Dedifferentiated amniotic fluid mesenchymal stem cell (primary cell): ENCODE data around the gene EIF2B2.
"Not testable (repeated sequence)": the region's sequence is repeated elsewhere in the genome, so short reads cannot be mapped to it uniquely, and the experiment has no call there.

Experiments used
- DNase-seq: peaks from one replicate; pipeline ENCODE4 v3.0.0-alpha.2; 2016; ENCODE audit errors: extremely low spot score

The EIF2B2 gene

DNA sequence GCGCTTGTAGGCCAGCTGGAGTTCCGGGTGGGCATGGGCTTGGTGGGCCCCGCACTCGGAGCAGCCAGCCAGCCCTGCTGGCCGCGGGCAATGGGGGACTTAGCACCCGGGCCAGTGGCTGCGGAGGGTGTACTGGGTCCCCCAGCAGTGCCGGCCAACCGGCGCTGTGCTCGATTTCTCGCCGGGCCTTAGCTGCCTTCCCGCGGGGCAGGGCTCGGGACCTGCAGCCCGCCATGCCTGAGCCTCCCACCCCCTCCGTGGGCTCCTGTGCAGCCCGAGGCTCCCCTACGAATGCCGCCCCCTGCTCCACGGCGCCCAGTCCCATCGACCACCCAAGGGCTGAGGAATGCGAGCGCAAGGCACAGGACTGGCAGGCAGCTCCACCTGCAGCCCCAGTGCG lies 8.5 kb upstream of the EIF2B2 start:
- not testable (repeated sequence) for DNase-seq

DNA sequence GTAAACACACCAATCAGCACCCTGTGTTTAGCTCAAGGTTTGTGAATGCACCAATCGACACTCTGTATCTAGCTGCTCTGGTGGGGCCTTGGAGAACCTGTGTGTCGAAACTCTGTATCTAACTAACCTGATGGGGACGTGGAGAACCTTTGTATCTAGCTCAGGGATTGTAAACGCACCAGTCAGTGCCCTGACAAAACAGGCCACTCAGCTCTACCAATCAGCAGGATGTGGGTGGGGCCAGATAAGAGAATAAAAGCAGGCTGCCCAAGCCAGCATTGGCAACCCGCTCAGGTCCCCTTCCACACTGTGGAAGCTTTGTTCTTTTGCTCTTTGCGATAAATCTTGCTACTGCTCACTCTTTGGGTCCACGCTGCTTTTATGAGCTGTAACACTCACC lies 6.9 kb upstream of the EIF2B2 start:
- DNase-seq = not testable (repeated sequence)

DNA sequence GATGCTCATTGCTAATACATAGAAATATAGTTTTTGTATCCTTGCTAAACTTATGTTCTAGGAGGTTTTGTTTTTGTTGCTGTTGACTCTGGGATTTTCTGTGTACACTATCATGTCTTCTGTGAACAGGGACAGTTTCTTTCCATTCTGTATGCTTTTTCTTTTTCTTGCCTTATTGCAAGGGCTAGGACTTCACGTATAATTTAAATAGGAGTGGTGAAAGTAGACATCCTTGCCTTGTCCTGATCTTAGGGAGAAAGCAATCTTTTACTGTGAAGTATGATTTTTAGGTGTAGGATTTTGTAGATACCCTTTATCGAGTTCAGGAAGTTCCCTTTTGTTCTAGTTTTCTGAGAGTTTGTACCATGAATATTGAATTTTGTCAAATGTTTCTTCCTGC lies 1.5 kb upstream of the EIF2B2 start:
- DNase-seq = no peak

DNA sequence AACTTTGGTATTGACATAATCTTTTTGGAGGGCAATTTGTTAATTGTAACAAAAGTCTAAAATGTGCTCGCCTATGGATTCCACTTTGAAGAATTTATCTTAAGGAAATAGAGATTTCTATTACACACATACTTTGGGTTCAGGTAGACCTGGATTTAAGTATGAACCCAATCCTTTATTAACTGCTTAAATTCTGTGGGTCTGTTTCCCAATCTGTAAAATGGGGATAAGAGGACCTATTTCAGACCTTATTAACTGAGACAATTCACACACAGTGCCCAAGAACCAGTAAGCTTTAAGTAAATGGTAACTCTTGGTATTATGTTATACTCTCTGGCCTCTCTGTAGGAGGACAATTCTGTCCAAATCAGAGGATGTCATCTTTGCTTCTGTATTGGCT lies 822 bp upstream of the EIF2B2 start:
- DNase-seq = no peak

DNA sequence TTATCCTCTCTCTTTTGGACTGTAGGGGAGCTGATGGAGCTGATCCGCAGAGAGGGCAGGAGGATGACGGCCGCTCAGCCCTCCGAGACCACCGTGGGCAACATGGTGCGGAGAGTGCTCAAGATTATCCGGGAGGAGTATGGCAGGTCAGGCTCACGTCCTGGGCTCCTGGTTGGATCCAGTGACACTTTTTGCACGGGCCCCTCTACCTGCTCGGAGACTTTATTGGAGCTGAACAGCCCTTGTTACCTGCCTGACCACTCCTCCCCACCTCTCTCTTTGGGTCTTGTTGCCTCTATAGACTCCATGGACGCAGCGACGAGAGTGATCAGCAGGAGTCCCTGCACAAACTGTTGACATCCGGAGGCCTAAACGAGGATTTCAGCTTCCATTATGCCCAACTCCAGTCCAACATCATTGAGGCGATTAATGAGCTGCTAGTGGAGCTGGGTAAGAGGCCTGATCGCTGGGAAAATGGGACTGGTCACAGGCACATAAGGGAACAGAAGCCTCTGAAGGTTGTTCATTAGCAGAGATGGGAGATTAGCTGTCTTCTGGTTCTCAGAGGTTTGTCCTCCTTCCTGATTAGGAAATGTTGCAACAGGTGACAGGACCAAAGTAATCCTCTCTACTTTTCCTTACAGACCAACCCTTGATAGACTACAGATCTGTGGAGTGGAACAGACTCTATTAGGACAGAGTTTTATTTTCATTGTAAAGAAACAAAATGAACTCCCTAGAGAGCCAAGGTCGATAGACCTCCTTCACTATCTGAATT lies 718 bp downstream of the EIF2B2 start:
- no peak for DNase-seq

DNA sequence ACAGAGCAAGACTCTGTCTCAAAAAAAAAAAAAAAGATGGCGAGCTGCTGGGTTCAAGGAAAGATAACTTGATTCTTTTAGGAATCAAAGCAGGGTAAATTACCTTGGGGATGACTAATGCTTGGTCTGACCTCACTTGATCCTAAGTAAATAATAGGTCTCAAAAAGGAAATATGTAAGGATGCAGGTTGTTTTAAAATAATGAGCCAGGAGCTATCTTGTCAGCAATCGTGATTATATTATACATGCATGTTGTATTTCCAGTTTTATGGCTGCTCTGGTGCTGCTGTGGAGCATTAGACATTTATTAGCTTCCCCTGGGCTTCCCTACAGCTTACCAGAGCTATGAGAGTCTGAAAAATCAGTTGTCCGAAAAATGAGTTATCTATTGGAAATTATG lies 2.6 kb downstream of the EIF2B2 start:
- DNase-seq = no peak

DNA sequence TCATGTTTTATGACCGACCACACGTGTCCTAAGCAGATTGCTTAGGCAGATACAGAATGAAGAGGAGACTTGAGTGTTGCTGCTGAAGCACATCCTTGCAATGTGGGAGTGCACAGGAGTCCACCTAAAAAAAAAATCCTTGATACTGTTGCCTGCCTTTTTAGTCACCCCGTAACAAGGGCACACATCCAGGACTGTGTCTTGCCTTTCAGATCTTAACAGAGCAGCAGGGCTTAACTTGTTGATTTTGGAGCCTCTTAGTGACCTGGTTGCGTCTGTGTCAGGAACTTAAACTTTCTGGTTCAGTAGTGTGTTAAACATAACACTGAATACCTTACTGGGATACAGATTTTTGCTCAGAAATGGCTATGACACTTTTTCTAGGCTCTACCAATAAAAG lies 6.5 kb downstream of the EIF2B2 start:
- DNase-seq = no peak

DNA sequence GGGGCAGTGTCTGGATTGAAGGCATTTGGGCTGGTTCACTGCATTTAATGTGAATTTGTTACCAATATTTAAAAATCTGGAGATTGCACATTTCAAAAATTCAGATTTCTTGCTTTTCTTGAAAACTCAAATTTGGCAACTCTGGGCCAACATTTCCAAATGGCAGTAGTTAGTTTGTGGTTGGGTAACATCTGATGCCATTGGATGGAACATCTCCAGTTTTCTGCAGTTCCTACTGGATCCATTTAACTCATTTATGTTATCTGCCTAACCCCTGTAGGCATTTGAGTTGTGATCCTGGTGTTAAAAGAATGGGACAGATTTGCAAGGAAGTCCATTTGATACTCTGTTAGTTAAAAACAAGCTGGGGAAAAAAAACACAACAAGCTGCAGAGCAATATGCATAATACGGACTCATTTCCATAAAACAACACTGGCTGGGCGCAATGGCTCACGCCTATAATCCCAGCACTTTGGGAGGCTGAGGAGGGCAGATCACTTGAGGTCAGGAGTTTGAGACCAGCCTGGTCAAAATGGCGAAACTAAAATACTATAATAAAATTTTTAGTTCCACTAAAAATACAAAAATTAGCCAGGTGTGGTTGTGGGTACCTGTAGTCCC lies 7.9 kb downstream of the EIF2B2 start:
- no peak for DNase-seq

DNA sequence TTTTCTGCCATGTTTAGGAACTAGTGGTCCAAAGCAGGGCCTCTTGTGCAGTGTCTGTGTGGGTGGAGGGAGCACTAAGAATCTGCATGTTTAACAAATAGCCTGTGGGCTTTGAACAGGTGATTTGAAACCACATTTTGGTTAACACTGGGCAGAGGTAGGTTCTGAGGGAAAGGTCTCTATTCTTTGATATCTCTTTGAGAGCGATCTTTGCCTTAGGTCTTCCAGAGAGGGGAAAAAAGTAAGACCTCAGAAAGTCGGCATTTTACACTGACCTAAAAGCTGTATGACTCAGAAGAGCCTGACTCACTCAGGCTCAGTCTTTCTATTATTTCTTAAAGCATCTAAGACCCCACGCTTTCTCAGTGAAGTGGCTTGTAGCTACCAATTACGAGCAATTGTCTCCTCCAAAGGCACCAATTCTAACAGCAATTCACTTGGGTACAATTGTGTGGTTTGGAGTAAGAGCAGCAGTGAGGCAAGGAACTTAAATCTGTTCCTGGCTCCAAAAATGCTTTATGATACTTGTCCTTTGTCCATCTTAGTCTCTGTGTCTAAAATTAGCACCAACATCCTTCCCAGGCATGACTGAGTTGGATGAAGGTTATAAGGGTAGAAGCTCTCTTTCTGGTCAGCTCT lies 8.8 kb downstream of the EIF2B2 start:
- no peak for DNase-seq

DNA sequence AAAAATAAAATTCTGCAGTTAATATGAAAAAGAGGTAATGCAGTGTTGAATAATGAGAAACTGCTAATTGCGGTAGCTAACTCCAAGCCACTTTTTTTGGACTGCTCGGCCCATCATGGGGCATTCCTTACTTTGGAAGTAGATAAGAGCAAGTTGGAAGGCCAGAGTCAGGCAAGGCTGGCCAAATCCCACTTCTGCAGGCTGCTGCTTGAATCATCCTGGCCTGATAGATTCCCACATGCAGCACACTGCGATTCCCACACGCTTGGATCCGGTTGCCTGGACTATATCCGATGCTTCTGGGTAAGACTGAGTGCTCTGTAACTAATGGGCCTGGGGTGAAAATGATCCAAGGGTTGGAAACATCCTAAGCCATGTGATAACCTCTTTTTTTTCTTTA lies 10.6 kb downstream of the EIF2B2 start:
- DNase-seq = no peak

DNA sequence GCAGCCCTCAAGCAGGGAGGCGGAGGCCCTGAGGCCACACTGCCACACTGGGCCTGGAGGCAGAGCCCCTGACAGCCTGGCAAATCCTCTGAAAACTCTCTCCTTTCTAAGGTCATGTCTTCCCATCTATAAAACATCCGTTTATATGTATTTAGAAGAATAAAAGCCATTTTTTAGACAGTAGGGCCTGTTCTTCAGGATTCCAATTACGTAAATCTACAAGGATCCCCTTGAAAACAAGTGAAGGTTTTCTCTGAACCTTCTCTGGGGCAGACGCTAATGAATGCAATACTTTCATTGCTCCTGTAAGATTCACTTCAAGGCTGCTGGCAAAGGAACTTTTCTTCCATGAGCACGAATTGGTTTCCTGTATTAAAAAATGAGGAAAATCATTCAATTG lies 12.8 kb downstream of the EIF2B2 start:
- no peak for DNase-seq

DNA sequence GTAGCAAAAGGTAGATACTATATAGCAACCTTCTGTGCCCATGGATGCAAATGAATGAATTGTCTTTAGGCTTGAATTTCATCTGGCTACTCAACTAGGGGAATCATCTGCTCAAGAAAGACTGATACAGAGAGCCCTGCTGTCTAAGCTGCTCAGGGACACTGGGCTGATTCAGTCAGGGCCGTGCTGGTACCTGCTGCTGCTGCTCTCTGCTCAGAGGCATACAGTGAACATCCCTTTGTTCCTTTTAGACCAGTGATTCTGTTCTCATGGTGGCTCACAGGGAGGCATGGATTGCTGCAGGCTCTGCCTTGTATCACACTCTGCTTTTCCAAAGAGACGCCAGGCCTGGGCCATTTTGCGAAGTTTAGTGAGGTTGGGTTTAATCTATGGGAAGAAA lies 14.1 kb downstream of the EIF2B2 start:
- no peak for DNase-seq

DNA sequence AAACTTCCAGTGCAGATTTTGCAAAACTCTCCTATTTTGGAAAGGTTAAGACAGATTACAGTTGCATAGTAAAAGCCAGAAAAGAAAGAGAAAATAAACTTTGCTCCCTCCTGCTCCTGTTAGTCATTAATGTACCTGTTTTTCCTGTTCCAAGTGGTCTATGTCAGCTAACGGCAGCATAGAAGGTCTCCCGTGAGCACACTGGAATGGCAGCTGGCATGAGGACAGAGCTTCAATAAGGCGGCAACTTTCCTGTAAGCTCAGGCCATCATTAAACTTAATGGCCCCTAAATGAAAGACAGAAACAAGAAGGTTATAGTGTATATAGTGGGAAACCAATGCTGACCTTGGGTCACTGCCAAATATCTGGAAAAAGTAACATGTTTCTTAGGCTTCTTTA lies 16.0 kb downstream of the EIF2B2 start:
- no peak for DNase-seq

DNA sequence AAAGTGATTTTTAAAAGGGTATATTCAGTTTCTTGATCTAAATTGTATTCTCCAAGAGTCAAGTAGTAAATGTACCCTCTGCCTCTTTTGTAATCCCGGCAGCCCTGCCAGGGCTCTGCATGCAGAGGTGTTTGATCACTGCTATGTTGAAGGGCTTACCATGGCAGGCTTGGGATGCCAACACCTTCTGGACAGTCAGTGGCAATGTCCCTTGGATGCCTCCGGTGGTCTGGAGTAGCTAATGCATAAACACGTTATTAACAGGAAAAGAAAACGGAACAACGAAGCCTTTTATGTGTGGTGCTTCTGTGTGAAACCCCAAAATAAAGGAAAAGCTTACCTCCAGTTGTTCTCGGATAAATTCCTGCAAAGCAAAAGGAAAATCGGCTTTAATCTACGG lies 19.9 kb downstream of the EIF2B2 start:
- DNase-seq = no peak

DNA sequence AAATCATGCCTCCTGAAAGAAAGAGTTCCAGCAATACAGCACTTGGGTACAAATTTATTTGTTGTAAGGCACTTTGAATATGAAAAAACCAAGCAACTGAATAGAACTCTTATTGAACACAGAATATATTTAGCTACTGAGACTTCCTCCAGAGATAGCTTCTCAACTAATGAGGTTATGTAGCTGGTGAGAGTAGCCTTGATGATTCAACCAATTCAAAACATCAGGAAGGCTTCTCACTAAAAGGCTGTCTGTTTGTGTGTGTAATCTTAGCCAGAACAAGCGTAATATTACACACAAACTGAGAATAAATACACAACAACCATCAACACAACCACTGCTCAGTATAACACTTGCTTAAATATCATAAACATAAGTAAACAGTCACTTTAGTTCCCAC lies 20.4 kb downstream of the EIF2B2 start:
- DNase-seq = no peak

DNA sequence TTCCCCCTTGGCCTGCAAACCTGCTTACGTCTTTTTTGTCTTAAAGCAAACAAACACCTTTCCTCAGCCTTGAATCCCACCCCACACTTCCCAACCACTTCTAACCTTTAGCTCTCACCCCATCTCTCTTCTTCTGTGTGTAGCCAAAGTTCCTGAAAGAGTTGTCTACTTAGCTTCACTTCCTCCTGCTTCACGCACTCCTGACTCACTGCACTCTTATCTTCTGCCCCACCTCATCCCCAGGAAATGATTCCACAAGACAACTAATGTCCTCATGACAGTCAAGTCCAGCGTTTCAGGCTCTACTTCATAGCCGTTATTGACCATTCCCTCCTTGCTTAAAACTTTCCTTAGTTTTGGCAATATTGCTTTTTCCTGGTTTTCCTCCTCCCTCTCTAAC lies 22.4 kb downstream of the EIF2B2 start:
- no peak for DNase-seq

DNA sequence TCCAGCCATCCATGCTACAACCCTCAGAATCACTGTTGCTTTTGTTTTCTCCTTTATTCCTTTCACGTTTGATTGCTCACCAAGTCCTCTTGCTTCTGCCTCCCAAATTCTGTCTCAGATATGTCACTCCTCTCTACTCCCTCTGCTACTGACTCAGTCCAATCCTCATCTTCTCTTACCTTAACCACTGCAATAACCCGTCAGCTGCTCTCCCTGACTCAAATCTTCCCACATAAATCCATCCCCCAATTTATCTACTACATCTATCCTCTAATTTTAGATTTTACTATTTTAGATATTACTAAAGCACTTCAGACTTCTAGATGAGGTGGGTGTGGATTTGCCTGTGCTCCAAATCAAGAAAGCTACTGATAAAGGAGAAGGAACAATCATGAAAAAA lies 23.2 kb downstream of the EIF2B2 start:
- DNase-seq = no peak

DNA sequence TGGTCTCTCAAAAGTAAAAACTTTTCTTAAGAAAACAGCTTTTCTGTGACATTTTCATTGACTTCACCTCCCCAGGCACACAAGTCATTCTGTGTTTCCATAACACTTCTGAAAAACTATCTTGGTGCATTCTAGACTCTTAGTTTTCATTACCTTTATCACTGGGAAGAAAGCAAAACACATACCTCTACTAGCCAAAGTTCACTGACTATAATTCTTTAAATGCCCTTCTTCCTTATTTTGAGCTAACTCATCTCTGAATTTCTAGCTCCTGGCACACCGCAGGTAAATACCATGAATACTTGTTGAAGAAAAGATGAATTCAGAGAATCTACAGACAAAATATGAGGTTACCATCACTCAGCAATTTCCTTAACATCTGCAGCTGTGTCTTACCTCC lies 27.4 kb downstream of the EIF2B2 start:
- no peak for DNase-seq

DNA sequence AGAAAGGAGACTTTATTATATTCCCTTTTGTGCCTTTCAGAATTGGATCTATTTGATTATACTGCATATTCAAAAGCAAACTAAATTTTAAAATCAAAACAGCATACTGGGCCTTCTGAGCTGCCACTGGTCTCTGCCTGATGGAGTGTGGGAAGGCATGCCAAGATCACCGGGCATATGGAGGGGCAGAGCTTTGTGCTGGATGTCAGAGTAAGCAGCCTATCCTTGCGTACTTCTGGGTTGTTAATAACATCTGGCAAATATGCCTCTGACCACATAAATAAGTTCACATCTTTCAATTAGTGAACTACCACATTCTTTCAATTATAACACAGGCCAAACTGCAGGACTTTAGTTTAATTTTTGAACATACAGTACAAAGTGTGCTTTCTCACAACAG lies 30.2 kb downstream of the EIF2B2 start:
- no peak for DNase-seq

DNA sequence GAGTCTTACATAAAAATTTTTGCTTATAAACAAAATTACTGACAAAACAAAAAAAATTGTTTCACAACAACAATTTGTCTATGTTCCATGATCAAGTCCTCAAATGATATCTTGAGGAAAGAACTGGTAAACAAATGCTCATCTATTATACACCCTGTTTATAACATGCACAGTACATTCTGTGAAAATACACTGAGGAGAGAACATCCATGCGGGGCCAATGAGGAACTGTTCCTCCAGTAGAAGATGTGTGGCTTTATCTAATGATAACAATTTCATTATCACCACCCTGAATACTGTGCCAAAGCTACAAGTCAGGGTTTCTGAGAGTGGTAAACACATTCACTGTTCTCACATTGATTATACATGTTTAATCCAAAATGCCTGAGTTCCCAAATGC lies 37.8 kb downstream of the EIF2B2 start:
- DNase-seq = no peak

DNA sequence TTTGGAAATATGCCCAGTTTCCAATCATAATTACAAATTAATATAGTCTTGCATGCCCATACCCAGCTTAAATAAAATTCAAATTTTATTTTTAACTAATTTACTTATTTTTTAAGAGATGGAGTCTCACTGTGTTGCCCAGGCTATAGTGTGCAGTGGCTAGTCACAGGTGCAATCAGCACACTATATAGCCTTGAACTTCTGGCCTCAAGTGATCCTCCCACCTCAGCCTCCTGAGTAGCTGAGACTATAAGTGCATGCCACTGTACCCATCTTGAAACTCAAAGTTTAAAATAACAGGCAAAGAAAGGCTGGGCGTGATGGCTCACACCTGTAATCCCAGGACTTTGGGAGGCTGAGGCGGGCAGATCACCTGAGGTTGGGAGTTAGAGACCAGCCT lies 38.2 kb downstream of the EIF2B2 start:
- no peak for DNase-seq

DNA sequence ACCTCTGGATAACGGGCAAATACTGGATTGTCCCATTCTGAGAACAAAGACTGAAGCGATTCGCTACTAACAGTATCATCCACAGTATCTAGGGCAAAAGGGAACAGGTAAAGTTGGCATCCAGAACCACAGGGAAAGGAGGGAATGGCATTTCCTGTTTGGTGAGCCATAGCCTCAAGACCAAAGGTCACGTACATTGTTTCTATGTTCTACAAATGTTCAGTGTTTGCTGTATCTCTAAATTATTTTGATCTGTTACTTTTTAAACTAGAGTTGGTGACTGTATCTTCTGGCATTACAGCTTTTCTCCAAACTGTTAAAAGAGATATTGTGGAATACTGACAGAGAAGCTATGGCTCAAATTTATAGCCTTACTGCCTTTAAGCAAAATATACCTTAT lies 38.9 kb downstream of the EIF2B2 start:
- DNase-seq = no peak

DNA sequence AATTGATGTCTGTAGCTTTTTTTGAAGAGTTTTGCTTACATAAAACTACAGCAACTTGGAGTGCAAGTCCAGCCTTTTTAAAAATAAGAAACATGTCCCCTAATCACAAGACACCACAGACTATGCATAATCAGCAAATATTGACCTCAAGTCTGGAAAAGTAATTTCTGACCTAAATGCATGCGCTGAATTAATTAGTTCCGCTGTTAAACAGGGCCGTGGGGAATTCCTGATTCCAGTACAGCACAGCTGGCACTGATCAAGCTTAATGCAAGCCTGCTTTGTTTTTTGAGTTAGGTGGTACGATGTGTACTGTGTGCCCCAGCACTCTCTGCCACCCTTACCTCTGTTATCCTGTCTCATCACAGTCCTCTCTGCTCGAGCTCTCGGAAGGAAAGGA lies 39.3 kb downstream of the EIF2B2 start:
- DNase-seq = no peak
